Measurements from ENCODE around the gene ACTN1. TPM values are rescaled to one million over a fixed set of nuclear protein-coding genes. Genes with fewer than 3 reads are reported as not detected.
A peak's percentile ranks its signal among the peaks of the same experiment; 100 is the strongest.

Gene ACTN1
- polyA plus RNA-seq (2012; rRNA removed): 266 and 319 TPM in 2 replicates
- 144 and 218 TPM in 2 replicates for polyA plus RNA-seq (2012; cell fraction: cytosol; rRNA removed)
- polyA plus RNA-seq (2012; cell fraction: nucleus; rRNA removed): 589 and 740 TPM in 2 replicates

- WGBS (ENCODE audit: low lambda C conversion rate): 0% methylated on average over 11 of the region's 68 CpGs
- peaks cover 55% of the 10 kb centered on the region for H3K79me2 ChIP-seq (ENCODE audit: insufficient read depth)
Observed at GRCh38 chr14:68979021-68979721, at the start of gene ACTN1. ACTN1 (minus strand) TSS chr14:68979302; CDS start chr14:68979056, 246 bp downstream.

More at GRCh38 chr14:68979021-68979721, at the start of gene ACTN1:
- H3F3A ChIP-seq (replicated peaks; ENCODE audit: insufficient read depth): peaks cover 27% of the 10 kb centered on the region
- peak within 1 kb of the TSS; percentile 98 for H3K27ac ChIP-seq (ENCODE audit: low read depth in 2 of 2, low read length in 1 of 2)
- peak within 1 kb of the TSS; percentile 98 for H3K4me2 ChIP-seq
- H3K9ac ChIP-seq: peak within 1 kb of the TSS; percentile 99
- H3K9me2 ChIP-seq: no peaks in the 10 kb centered on the region
- CTCF ChIA-PET: no interaction called here
- H3K27me3 ChIP-seq (ENCODE audit: insufficient read depth): no peaks in the 10 kb centered on the region
- POLR2A ChIA-PET: interaction anchor here (0.6 to 1.1 kb wide), 2 partner anchors 30 to 37 kb away, joined by 3 to 4 read pairs; no protein-coding TSS in a partner anchor
- peaks cover 14 to 21% of the 10 kb centered on the region in 2 experiments for H3K36me3 ChIP-seq (replicated peaks in 1 of 2; ENCODE audit: control insufficient read depth in 1 of 2, insufficient read depth in 2 of 2, low read length in 1 of 2)
- peak; percentile 98 for DNase-seq
- H2AFZ ChIP-seq (ENCODE audit: low read depth): peak within 1 kb of the TSS; percentile 26; the same call in 1 of the 2 replicates
- peak within 1 kb of the TSS; percentile 87 to 96 for H3K4me3 ChIP-seq (ENCODE audit: low read depth in 2 of 2, low read length in 1 of 2)
- peak; percentile 56; the same call in 1 of the 2 replicates for TF ChIP-seq MAX (IDR thresholded peaks at IDR 0.05; ENCODE audit: low read depth)
- peak; percentile 2; the same call in 1 of the 2 replicates for TF ChIP-seq TEAD4 (IDR thresholded peaks at IDR 0.05; ENCODE audit: borderline replicate concordance, insufficient read depth)
- peak; percentile 78 for TF ChIP-seq TAF1 (IDR thresholded peaks at IDR 0.05; ENCODE audit: borderline replicate concordance, low read depth, low read length)
- TF ChIP-seq FOSL2 (IDR thresholded peaks at IDR 0.05; ENCODE audit: borderline replicate concordance, low read depth): no peak
- no peak for TF ChIP-seq JUND (IDR thresholded peaks at IDR 0.05)
- TF ChIP-seq RCOR1 (IDR thresholded peaks at IDR 0.05; ENCODE audit: low read length): no peak
- no peak for TF ChIP-seq NRF1 (IDR thresholded peaks at IDR 0.05; ENCODE audit: low read depth, low read length)
- peak; percentile 67; the same call in 1 of the 2 replicates for TF ChIP-seq MXI1 (IDR thresholded peaks at IDR 0.05; ENCODE audit: low read depth, low read length)
- TF ChIP-seq CTCF (IDR thresholded peaks at IDR 0.05): no peak
- no peak for TF ChIP-seq EZH2phosphoT487 (IDR thresholded peaks at IDR 0.05; ENCODE audit: borderline replicate concordance, low read depth)
- TF ChIP-seq PBX3 (IDR thresholded peaks at IDR 0.05): peak; percentile 99
- TF ChIP-seq SIN3A (IDR thresholded peaks at IDR 0.05; ENCODE audit: borderline replicate concordance, low read depth, low read length): peak; percentile 87; the same call in 1 of the 2 replicates
- TF ChIP-seq YY1 (IDR thresholded peaks at IDR 0.05; ENCODE audit: low read depth): no peak
- TF ChIP-seq POLR2AphosphoS5 (IDR thresholded peaks at IDR 0.05; ENCODE audit: low read depth, low read length): peak; percentile 88
- no peak for TF ChIP-seq USF2 (IDR thresholded peaks at IDR 0.05; ENCODE audit: borderline replicate concordance, low read depth, low read length)
- no peak for TF ChIP-seq EP300 (IDR thresholded peaks at IDR 0.05; ENCODE audit: borderline replicate concordance in 1 of 2, low read depth in 1 of 2, low read length in 1 of 2)
- TF ChIP-seq CHD2 (IDR thresholded peaks at IDR 0.05; ENCODE audit: low read length, partially characterized antibody): peak; percentile 86
- peak; percentile 82 for TF ChIP-seq IRF3 (IDR thresholded peaks at IDR 0.05; ENCODE audit: low read depth, low read length)
- 0 out of 2 replicates have a peak, but pooled peaks have one; percentile 6 for TF ChIP-seq RAD21 (IDR thresholded peaks at IDR 0.05; ENCODE audit: low read length)
- TF ChIP-seq USF1 (IDR thresholded peaks at IDR 0.05; ENCODE audit: borderline replicate concordance, low read depth): peak; percentile 79; the same call in 1 of the 2 replicates
- no peak for TF ChIP-seq RFX5 (IDR thresholded peaks at IDR 0.05; ENCODE audit: low read length)
- no peaks in the 10 kb centered on the region for H3K9me3 ChIP-seq
- H3K4me1 ChIP-seq (ENCODE audit: control insufficient read depth in 1 of 2, insufficient read depth in 2 of 2, low read depth in 1 of 2, low read length in 1 of 2): peaks cover 30 to 37% of the 10 kb centered on the region in 2 experiments
- peaks cover 34% of the 10 kb centered on the region for H4K20me1 ChIP-seq (ENCODE audit: insufficient read depth)
